Mesodermal cell (in vitro differentiated cells): Measurements from ENCODE around the gene SP3.

Source experiments
- H3K27ac ChIP-seq: 2 replicates; pipeline ENCODE4 v1.7.0; 2013; ENCODE audit warnings: mild to moderate bottlenecking, low read depth, low read length, moderate library complexity; ENCODE audit not compliant: severe bottlenecking
- H3K36me3 ChIP-seq: 2 replicates; pipeline ENCODE4 v1.7.1; 2013; ENCODE audit warnings: mild to moderate bottlenecking, low read length, moderate library complexity; ENCODE audit not compliant: control insufficient read depth, insufficient read depth
- H3K4me1 ChIP-seq: one replicate; pipeline ENCODE4 v1.7.1; 2013; ENCODE audit warnings: mild to moderate bottlenecking, low read length; ENCODE audit not compliant: insufficient read depth, control insufficient read depth, poor library complexity, severe bottlenecking
- H3K4me3 ChIP-seq: 2 replicates; pipeline ENCODE4 v1.7.0; 2013; ENCODE audit warnings: low read length, control low read depth, mild to moderate bottlenecking; ENCODE audit not compliant: insufficient read depth, poor library complexity, severe bottlenecking; ENCODE audit errors: extremely low read depth
- H3K9me3 ChIP-seq: 2 replicates; pipeline ENCODE4 v1.7.1; 2013; ENCODE audit warnings: mild to moderate bottlenecking, low read length, moderate library complexity; ENCODE audit not compliant: control insufficient read depth
- WGBS, 2 experiments: methylation state at CpG; one replicate each; pipeline ENCODE4 v1.1.5; 2013; ENCODE audit warnings: missing lambda C conversion rate in 2 of 2; ENCODE audit not compliant: insufficient coverage in 2 of 2; 5-methylcytosine and 5-hydroxymethylcytosine counted together

The SP3 gene

GRCh38 chr2:173872714-173873113, 92.5 kb downstream of the SP3 start:
- no peaks in the 10 kb centered on the region for H3K36me3 ChIP-seq
- no peak overlapping the region for H3K4me3 ChIP-seq
- no peak overlapping the region for H3K27ac ChIP-seq
- no peaks in the 10 kb centered on the region for H3K4me1 ChIP-seq
- 84 to 93% methylated on average over 4 to 5 of the region's 5 CpGs for WGBS, 2 experiments
- H3K9me3 ChIP-seq, result no peaks in the 10 kb centered on the region

DNA sequence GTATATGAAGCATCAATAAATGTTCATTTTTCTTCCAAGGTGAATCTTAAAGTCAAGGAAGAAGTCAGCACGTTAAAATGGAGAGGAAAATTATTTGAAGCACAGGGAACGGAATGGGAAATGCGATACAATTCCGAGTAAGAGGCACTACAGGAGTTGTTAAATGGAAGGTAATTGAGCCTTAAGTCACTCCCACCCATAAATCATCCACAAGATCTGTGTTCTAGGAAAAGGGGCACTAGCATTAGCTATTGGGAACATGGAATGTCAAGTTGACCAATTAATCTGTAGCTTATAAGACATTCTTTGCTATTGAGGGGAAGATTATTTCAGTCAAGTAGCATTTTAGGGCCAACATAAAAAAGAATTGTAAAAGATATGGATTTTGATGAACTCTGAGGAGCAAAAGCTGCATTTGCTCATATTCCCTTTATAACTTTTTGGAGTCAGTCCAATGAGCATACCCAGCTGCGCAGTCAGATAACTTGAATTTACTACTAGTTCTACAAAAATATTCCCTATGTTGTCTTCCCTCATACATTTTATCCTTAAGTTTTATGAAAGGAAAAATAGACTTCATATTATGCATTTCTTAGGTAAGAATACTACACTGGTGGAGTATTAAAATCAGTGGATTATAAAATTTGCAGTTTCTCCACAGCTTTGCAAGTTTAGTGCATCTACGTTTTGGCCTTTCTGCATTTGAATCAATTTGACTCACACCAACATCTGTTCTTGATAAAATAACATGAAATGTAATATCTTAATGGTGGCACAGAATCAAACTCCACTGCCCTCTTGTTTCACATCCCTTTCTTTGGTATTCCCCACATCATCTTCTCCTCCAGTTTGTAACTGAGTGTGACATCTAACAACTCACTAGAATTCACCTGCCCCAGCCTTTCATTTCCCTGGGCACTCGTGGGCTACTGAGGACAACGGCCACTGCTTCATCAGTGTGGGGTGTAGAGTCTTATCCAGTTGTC, 95.6 kb downstream of the SP3 start:
- no CpG with 5 or more reads among the region's 8 CpGs for WGBS, 2 experiments
- Histone ChIP-seq H3K36me3 (no peaks in the 10 kb centered on the region), H3K9me3 (no peaks in the 10 kb centered on the region), H3K4me1 (no peaks in the 10 kb centered on the region), H3K27ac (no peak overlapping the region), H3K4me3 (no peak overlapping the region)

DNA sequence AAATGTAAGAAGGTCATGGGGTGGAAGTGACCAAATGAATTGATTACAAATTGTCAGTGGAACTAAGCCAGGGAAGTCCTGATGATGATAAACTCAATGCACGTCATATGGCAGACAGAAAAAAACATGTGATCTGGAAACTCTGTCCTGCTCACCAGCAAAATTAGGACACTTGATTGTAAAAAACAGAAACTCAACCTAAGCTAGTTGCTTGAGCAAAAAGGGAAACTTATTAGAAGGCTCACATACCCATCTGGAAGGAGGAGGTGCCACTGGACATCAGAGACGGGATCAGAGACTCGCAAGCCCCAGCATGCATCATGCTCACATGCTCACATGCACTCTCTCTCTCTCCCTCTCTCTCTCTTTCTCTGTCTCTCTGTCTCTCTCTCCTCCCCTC, 96.8 kb downstream of the SP3 start:
- whole genome bisulfite sequencing, 2 experiments, result 100% methylated on average over 1 to 2 of the region's 3 CpGs
- no peaks in the 10 kb centered on the region for H3K4me1 ChIP-seq
- H3K36me3 ChIP-seq, result no peaks in the 10 kb centered on the region
- no peaks in the 10 kb centered on the region for H3K9me3 ChIP-seq
- H3K4me3 ChIP-seq, result no peak overlapping the region
- H3K27ac ChIP-seq, result no peak overlapping the region

- no peak overlapping the region for H3K4me3 ChIP-seq
- 84 to 86% methylated on average over 10 to 11 of the region's 11 CpGs for WGBS, 2 experiments
- H3K27ac ChIP-seq, result no peak overlapping the region
Measured at GRCh38 chr2:173866874-173867618, 98.1 kb downstream of the SP3 start.

GRCh38 chr2:173865971-173866873, 99.0 kb downstream of the SP3 start:
- Histone ChIP-seq H3K4me1 (no peaks in the 10 kb centered on the region), H3K36me3 (no peaks in the 10 kb centered on the region), H3K4me3 (no peak overlapping the region), H3K9me3 (no peaks in the 10 kb centered on the region), H3K27ac (no peak overlapping the region)
- WGBS, 2 experiments, result 94 to 96% methylated on average over 11 to 12 of the region's 12 CpGs

More at GRCh38 chr2:173866874-173867618, 98.1 kb downstream of the SP3 start:
- no peaks in the 10 kb centered on the region for H3K9me3 ChIP-seq
- no peaks in the 10 kb centered on the region for H3K36me3 ChIP-seq
- H3K4me1 ChIP-seq, result no peaks in the 10 kb centered on the region

- H3K4me1 ChIP-seq, result no peaks in the 10 kb centered on the region
- no peak overlapping the region for H3K4me3 ChIP-seq
- H3K9me3 ChIP-seq, result no peaks in the 10 kb centered on the region
- WGBS, 2 experiments, result 94 to 95% methylated on average over 3 to 4 of the region's 4 CpGs
- no peaks in the 10 kb centered on the region for H3K36me3 ChIP-seq
- H3K27ac ChIP-seq, result no peak overlapping the region
Measured at GRCh38 chr2:173862612-173863217, 102.5 kb downstream of the SP3 start.

DNA sequence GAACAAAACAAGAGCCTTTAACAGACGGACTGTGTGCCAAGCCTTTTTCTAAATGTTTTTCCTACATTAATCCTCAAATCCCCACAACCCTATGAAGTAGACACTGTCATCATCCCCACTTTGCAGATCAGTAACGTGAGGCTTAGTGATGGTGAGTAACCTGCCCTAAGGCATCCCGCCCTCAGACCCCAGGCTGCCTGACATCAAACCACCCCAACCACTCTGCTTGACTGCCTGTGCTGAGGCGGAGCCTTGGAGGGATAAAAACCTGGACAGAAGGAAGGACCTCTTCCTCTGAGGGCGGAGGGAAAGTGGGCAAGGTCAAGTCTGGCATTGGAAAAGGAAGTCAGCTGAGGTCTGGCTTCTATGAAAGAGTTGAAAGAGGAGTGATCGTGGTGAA, 104.6 kb downstream of the SP3 start:
- WGBS, 2 experiments, result 84 to 96% methylated on average over 3 of the region's 6 CpGs
- no peak overlapping the region for H3K4me3 ChIP-seq
- no peak overlapping the region for H3K27ac ChIP-seq
- no peaks in the 10 kb centered on the region for H3K36me3 ChIP-seq
- H3K9me3 ChIP-seq, result no peaks in the 10 kb centered on the region
- no peaks in the 10 kb centered on the region for H3K4me1 ChIP-seq

DNA sequence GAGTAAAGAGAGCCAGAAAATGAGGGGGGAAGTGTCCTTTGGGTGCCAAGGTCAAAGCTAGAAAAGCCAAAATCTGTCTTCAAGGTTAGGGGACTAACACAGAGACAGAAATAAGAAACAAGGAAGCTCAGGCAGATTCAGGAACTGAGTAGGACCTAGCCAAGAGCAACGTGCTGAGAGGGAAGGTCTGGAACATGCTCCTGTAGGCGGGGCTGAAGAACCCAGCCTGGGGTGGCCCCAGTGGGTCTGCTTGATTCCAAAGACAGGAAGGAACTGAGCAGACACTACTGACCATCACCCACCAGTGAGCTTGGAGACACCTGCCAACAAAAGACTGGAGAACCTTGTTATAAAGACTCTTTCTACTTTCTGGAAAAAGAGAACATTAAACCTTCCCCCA, 105.1 kb downstream of the SP3 start:
- no peaks in the 10 kb centered on the region for H3K4me1 ChIP-seq
- no peak overlapping the region for H3K4me3 ChIP-seq
- no peak overlapping the region for H3K27ac ChIP-seq
- WGBS, 2 experiments, result 75 to 100% methylated on average over 2 of the region's 2 CpGs
- H3K36me3 ChIP-seq, result no peaks in the 10 kb centered on the region
- no peaks in the 10 kb centered on the region for H3K9me3 ChIP-seq

GRCh38 chr2:173858291-173858731, 106.9 kb downstream of the SP3 start:
- no peaks in the 10 kb centered on the region for H3K9me3 ChIP-seq
- H3K36me3 ChIP-seq, result no peaks in the 10 kb centered on the region
- H3K27ac ChIP-seq, result no peak overlapping the region
- no peak overlapping the region for H3K4me3 ChIP-seq
- 74 to 83% methylated on average over 8 to 9 of the region's 10 CpGs for WGBS, 2 experiments
- H3K4me1 ChIP-seq, result no peaks in the 10 kb centered on the region
